PC-3 (cell line): ENCODE measurements around the gene MID2. TPM values are rescaled to one million over a fixed set of nuclear protein-coding genes. Genes with fewer than 3 reads are reported as not detected.
A peak's percentile ranks its signal among the peaks of the same experiment; 100 is the strongest.

Experiments used
- ATAC-seq: fragments of 200-7000 bp; cut with Tn5 transposase; 2 replicates; pipeline ENCODE4 v1.9.1; 2020; ENCODE audit warnings: mild to moderate bottlenecking, moderate library complexity
- BruUV-seq: library from RNA; stranded (reverse); fragments of 400-500 nt; replicated peaks from 2 replicates; lab custom pipeline; 2021; lab: Mats Ljungman, UMichigan
- CTCF ChIA-PET: fragments of 300-600 bp; sonication (Branson Sonifier 250); formaldehyde crosslinking; loops from one replicate; lab custom pipeline; 2022; ENCODE audit warnings: antibody characterized with exemption; lab: Charles Lee
- POLR2A ChIA-PET: fragments of 300-600 bp; sonication (Branson Sonifier 250); formaldehyde crosslinking; loops from one replicate; lab custom pipeline; 2022; ENCODE audit warnings: antibody characterized with exemption; ENCODE audit not compliant: unreplicated experiment; lab: Charles Lee
- DNase-seq: peaks from one replicate; pipeline ENCODE4 v3.0.0-alpha.2; 2015
- H2AFZ ChIP-seq: fragments of 300-600 bp; sonication (generic); 2 replicates; pipeline ENCODE4 v1.6.0; 2016; ENCODE audit warnings: antibody characterized with exemption, low read length
- H3F3A ChIP-seq: fragments of 300-600 bp; sonication (generic); one replicate; pipeline ENCODE4 v1.6.0; 2017; ENCODE audit warnings: antibody characterized with exemption, low read length, control low read depth, mild to moderate bottlenecking; ENCODE audit not compliant: unreplicated experiment
- H3K27ac ChIP-seq: fragments of 300-600 bp; sonication (generic); 2 replicates; pipeline ENCODE4 v1.5.1; 2016; ENCODE audit warnings: mild to moderate bottlenecking, low read length
- H3K27me3 ChIP-seq: fragments of 300-600 bp; sonication (generic); 2 replicates; pipeline ENCODE4 v1.6.1; 2016; ENCODE audit warnings: low read length, mixed read lengths
- H3K36me3 ChIP-seq: fragments of 300-600 bp; sonication (generic); 2 replicates; pipeline ENCODE4 v1.6.1; 2016; ENCODE audit warnings: low read depth, mixed run types, low read length, mixed read lengths
- H3K4me1 ChIP-seq: fragments of 300-600 bp; sonication (generic); 2 replicates; pipeline ENCODE4 v1.5.1; 2016; ENCODE audit warnings: low read length; ENCODE audit not compliant: insufficient read depth
- H3K4me2 ChIP-seq: fragments of 300-600 bp; sonication (generic); 2 replicates; pipeline ENCODE4 v1.6.0; 2016; ENCODE audit warnings: low read length
- H3K4me3 ChIP-seq: fragments of 300-600 bp; sonication (generic); 2 replicates; pipeline ENCODE4 v1.5.1; 2016; ENCODE audit warnings: mild to moderate bottlenecking, low read length, mixed read lengths
- H3K79me2 ChIP-seq: fragments of 300-600 bp; sonication (generic); 2 replicates; pipeline ENCODE4 v1.6.1; 2017; ENCODE audit warnings: low read length, mixed read lengths
- H3K9ac ChIP-seq: fragments of 300-600 bp; sonication (generic); 2 replicates; pipeline ENCODE4 v1.6.0; 2016; ENCODE audit warnings: mild to moderate bottlenecking, low read length
- H3K9me2 ChIP-seq: fragments of 300-600 bp; sonication (generic); replicated peaks from 2 replicates; pipeline ENCODE4 v1.6.1; 2016; ENCODE audit warnings: mixed run types, low read length, mixed read lengths
- H3K9me3 ChIP-seq: fragments of 300-600 bp; sonication (generic); 2 replicates; pipeline ENCODE4 v1.6.1; 2016; ENCODE audit warnings: low read length, mixed read lengths
- H4K20me1 ChIP-seq: fragments of 300-600 bp; sonication (generic); 2 replicates; pipeline ENCODE4 v1.6.1; 2016; ENCODE audit warnings: low read length, mixed read lengths
- EZH2 ChIP-seq: fragments of 300-600 bp; sonication (generic); IDR thresholded peaks from one replicate; pipeline ENCODE4 v1.6.1; 2017; ENCODE audit warnings: antibody characterized with exemption, mild to moderate bottlenecking, low read length; ENCODE audit not compliant: unreplicated experiment
- EZH2phosphoT487 ChIP-seq: fragments of 300-600 bp; sonication (generic); IDR thresholded peaks from 2 replicates; pipeline ENCODE4 v1.6.1; 2018; ENCODE audit warnings: mild to moderate bottlenecking, antibody characterized with exemption, low read length, borderline replicate concordance
- intact Hi-C: fragments of 100-400 bp; cut with micrococcal nuclease; formaldehyde crosslinking; loops from 2 replicates; pipeline ENCODE4 v1.9.0; 2023
- total RNA-seq: library from RNA; depleted of rRNA; stranded (reverse); fragments of >200 nt; gene quantifications from 2 replicates; pipeline ENCODE4 v1.2.3, GENCODE V29; 2014
- TF ChIP-seq, protein P1 (sequence below): fragments of 300-600 bp; sonication (generic); conservative IDR thresholded peaks from 2 replicates; pipeline ENCODE4 v1.5.1; 2017; ENCODE audit warnings: antibody characterized with exemption, low read depth, mild to moderate bottlenecking, low read length

The MID2 gene
- total RNA-seq, 1 experiment from 2014 or later: 19.2 TPM

DNA sequence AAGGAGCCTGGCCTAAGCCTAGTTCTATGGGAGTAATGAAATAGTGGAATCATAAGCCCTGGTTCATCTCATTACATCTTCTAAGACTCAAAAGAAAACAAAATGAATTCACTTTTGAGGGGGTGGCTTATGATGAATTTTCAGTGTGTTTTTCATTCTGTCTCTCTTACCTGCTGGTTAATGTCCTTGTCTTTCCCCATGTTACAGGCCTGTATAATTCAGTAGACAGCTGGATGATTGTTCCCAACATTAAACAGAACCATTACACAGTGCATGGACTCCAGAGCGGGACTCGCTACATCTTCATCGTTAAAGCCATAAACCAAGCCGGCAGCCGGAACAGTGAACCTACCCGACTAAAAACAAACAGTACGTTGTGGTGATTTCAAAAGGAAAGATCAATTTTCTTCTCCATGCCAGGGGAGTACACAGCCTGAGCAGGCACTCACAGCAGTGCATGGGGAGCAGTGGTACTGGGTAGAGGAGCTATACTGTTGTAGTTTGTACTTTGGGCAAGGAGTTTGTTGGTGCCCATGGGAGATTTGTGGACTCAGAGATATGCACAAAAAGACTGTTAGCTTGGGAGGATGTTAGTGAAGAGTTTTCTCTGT, 98.6 kb downstream of the MID2 start:
- H3F3A ChIP-seq: no peaks in the 10 kb centered on the region
- ChIA-PET CTCF (no interaction called here), POLR2A (no interaction called here)
- no peaks in the 10 kb centered on the region for H3K79me2 ChIP-seq
- no peaks in the 10 kb centered on the region for H3K4me1 ChIP-seq
- no peak overlapping the region for H3K9ac ChIP-seq
- DNase-seq: no peak
- H3K9me3 ChIP-seq: no peaks in the 10 kb centered on the region
- no peak for ATAC-seq
- no TSS peak for BruUV-seq
- H3K9me2 ChIP-seq: no peaks in the 10 kb centered on the region
- H3K27me3 ChIP-seq: no peaks in the 10 kb centered on the region
- 0 out of 2 replicates have a peak, but pooled peaks cover 5% of the 10 kb centered on the region for H3K36me3 ChIP-seq
- TF ChIP-seq EZH2phosphoT487 (no peak), EZH2 (no peak)
- TF ChIP-seq, protein P1, sequence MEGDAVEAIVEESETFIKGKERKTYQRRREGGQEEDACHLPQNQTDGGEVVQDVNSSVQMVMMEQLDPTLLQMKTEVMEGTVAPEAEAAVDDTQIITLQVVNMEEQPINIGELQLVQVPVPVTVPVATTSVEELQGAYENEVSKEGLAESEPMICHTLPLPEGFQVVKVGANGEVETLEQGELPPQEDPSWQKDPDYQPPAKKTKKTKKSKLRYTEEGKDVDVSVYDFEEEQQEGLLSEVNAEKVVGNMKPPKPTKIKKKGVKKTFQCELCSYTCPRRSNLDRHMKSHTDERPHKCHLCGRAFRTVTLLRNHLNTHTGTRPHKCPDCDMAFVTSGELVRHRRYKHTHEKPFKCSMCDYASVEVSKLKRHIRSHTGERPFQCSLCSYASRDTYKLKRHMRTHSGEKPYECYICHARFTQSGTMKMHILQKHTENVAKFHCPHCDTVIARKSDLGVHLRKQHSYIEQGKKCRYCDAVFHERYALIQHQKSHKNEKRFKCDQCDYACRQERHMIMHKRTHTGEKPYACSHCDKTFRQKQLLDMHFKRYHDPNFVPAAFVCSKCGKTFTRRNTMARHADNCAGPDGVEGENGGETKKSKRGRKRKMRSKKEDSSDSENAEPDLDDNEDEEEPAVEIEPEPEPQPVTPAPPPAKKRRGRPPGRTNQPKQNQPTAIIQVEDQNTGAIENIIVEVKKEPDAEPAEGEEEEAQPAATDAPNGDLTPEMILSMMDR: no peak
- no peak overlapping the region for H3K4me3 ChIP-seq
- H3K27ac ChIP-seq: no peak overlapping the region
- H3K4me2 ChIP-seq: no peak overlapping the region
- no peak overlapping the region for H2AFZ ChIP-seq
- intact Hi-C loops: no loop called here
- no peaks in the 10 kb centered on the region for H4K20me1 ChIP-seq

DNA sequence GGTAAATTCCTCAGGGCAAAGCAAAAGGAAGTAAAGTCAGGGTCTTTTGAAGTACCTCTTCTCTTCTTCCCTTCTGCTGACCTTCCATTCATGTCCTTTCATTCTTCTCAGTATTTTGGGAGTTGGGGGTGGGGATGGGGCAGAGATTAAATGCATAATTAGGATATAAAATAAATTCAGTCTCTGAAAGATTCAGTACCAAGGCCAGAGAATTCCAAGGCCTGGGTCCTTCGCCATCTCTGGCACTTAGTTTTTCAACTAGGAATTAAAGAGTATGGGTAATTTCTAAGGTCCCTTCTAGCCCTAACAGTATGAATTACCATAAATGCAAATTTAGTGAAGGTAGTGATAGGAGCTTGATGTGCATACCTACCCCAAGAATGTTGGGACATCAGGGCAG, 108.6 kb downstream of the MID2 start:
- Histone ChIP-seq H3K9ac (no peak overlapping the region), H3K4me1 (no peaks in the 10 kb centered on the region), H3K79me2 (no peaks in the 10 kb centered on the region), H3K27ac (no peak overlapping the region), H3K4me2 (no peak overlapping the region), H3K9me3 (no peaks in the 10 kb centered on the region), H3K27me3 (no peaks in the 10 kb centered on the region), H2AFZ (no peak overlapping the region), H4K20me1 (no peaks in the 10 kb centered on the region), H3F3A (no peaks in the 10 kb centered on the region), H3K9me2 (no peaks in the 10 kb centered on the region), H3K4me3 (no peak overlapping the region), H3K36me3 (no peaks in the 10 kb centered on the region)
- no peak for TF ChIP-seq EZH2
- TF ChIP-seq, protein P1: no peak
- no peak for TF ChIP-seq EZH2phosphoT487
- POLR2A ChIA-PET: no interaction called here
- CTCF ChIA-PET: no interaction called here
- DNase-seq: no peak
- BruUV-seq: no TSS peak
- no peak for ATAC-seq
- intact Hi-C loops: no loop called here

DNA sequence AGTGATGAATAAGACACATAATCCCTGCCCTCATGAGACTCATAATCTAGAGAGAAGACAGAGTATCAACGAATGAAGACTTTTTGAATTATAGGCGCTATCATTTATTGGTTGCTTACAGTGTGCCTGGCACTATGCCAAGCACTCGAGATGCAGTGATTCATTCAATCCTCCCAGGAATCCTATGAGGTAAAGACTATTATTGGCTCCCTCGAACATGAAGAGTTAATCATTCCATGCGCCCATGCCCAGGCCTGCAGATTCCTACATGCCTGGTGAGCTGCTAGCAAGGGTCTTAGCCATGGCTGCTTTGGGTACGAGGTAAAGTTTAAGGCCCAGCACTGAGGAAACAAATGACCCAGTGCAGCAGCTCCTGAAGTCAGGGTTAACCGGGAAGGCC, 109.5 kb downstream of the MID2 start:
- Histone ChIP-seq H3K4me3 (no peak overlapping the region), H3K9me2 (no peaks in the 10 kb centered on the region), H2AFZ (peak overlapping the region; percentile 57; the same call in 1 of the 2 replicates), H4K20me1 (no peaks in the 10 kb centered on the region), H3K79me2 (no peaks in the 10 kb centered on the region), H3K4me1 (no peaks in the 10 kb centered on the region), H3K9me3 (no peaks in the 10 kb centered on the region), H3K36me3 (no peaks in the 10 kb centered on the region), H3K9ac (no peak overlapping the region), H3K27me3 (no peaks in the 10 kb centered on the region), H3F3A (no peaks in the 10 kb centered on the region), H3K27ac (no peak overlapping the region), H3K4me2 (peak overlapping the region; percentile 74; the same call in 1 of the 2 replicates)
- BruUV-seq: no TSS peak
- ChIA-PET POLR2A (no interaction called here), CTCF (no interaction called here)
- TF ChIP-seq EZH2phosphoT487 (no peak), EZH2 (no peak)
- TF ChIP-seq, protein P1: no peak
- ATAC-seq (peak; percentile 42), DNase-seq (peak; percentile 44)
- intact Hi-C loops: no loop called here
